Adrenal gland (tissue), 12 donors: ENCODE data around the gene PTPRH. TPM values are rescaled to one million over a fixed set of nuclear protein-coding genes. Genes with fewer than 3 reads are reported as not detected.
A peak's percentile ranks its signal among the peaks of the same experiment; 100 is the strongest.

Experiments
- DNase-seq, 7 donors: peaks; one replicate each; pipeline ENCODE4 v3.0.0-alpha.2; 2019 to 2020
- H3K27ac ChIP-seq, 5 donors: fragments of 200-600 bp; sonication (generic) in 4 of 5; 1 replicate in 3 of 5; 2 replicates in 2 of 5; pipeline versions ENCODE4 v1.5.1 to v1.8.0; 2016 to 2020; ENCODE audit warnings: mild to moderate bottlenecking in 1 of 5
- H3K27me3 ChIP-seq: fragments of 200-600 bp; 2 replicates; pipeline ENCODE4 v1.8.0; 2021
- H3K36me3 ChIP-seq, 2 donors: fragments of 200-600 bp; replicated peaks in 1 of 2; 1 replicate in 1 of 2; 2 replicates in 1 of 2; pipeline versions ENCODE4 v1.5.1 to v1.8.0; 2018 to 2022
- H3K4me1 ChIP-seq, 2 donors: fragments of 200-600 bp; replicated peaks in 1 of 2; 1 replicate in 1 of 2; 2 replicates in 1 of 2; pipeline versions ENCODE4 v1.5.1 to v1.8.0; 2018 to 2021
- H3K4me3 ChIP-seq, 4 donors: fragments of 200-600 bp; sonication (generic) in 3 of 4; one replicate each; pipeline ENCODE4 v1.5.1; 2016 to 2018
- H3K9me3 ChIP-seq, 3 donors: fragments of 200-600 bp; sonication (generic) in 1 of 3; replicated peaks in 1 of 3; 1 replicate in 2 of 3; 2 replicates in 1 of 3; pipeline versions ENCODE4 v1.5.1 to v1.8.0; 2016 to 2021
- CTCF ChIP-seq, 6 experiments: fragments of 450-650 bp in 4 of 6; fragments of 200-600 bp in 2 of 6; sonication (generic) in 1 of 6; IDR thresholded peaks; 1 replicate in 5 of 6; 2 replicates in 1 of 6; pipeline versions ENCODE4 v1.5.1 to v1.8.0; 2016 to 2021; ENCODE audit warnings: antibody characterized with exemption in 6 of 6, mild to moderate bottlenecking in 2 of 6, moderate library complexity in 1 of 6
- POLR2A ChIP-seq, 2 donors: fragments of 450-650 bp; IDR thresholded peaks; one replicate each; pipeline ENCODE4 v1.6.1; 2017; ENCODE audit warnings: antibody characterized with exemption in 2 of 2, mild to moderate bottlenecking in 2 of 2, moderate library complexity in 1 of 2
- WGBS, 4 donors: extraction: QIAGEN DNeasy Blood & Tissue Kit in 2 of 4; methylation state at CpG; one replicate each; pipeline versions ENCODE4 v1.1.5 to v1.1.7; 2013 to 2017; 5-methylcytosine and 5-hydroxymethylcytosine counted together
- intact Hi-C, 2 donors: fragments of 100-400 bp; cut with DNase I; formaldehyde crosslinking; loops; one replicate each; pipeline versions ENCODE4 v1.14.1 to v1.15.0; 2022 to 2023
- polyA plus RNA-seq, 3 donors: library from polyadenylated mRNA; stranded (reverse); fragments of 200-250 nt in 2 of 3; fragments of 350-450 nt in 1 of 3; fragmentation: Illumina TruSeq in 1 of 3; extraction: RNeasy Lipid Tissue Mini Kit (QIAGEN cat#74804) in 1 of 3; gene quantifications; one replicate each; pipeline ENCODE4 v1.2.3, GENCODE V29; 2013 to 2014
- total RNA-seq, 9 donors: library from RNA; depleted of rRNA in 4 of 9; stranded (reverse); fragments of >200 nt in 4 of 9; fragments of 120-200 nt in 1 of 9; fragmentation: NEBNext Ultra II Directional in 1 of 9; extraction: Animal tissue kit (Norgen Biotek cat#: 25700) in 1 of 9; gene quantifications; one replicate each; pipeline versions ENCODE4 v1.1.0 to v1.2.4, GENCODE V29; 2013 to 2023
- donor health status: healthy with polysubstance abuse.
- donor health status: Bipolar disorder and iron deficiency.
- donor health status: DM: yes; HTN: yes; CAD: no.
- donor health status: DM: no; HTN: no; CAD: no.
- donor health status: DM: no; HTN: no; CAD: no.
- donor health status: DM: yes; HTN: yes; CAD: no.

Gene PTPRH
- total and polyA plus RNA-seq, 12 donors: 30.1 to 159 (median 52.9) TPM

GRCh38 chr19:55224038-55224665, 14.9 kb upstream of the PTPRH start:
- intact Hi-C loops: no loop called here
- WGBS, 4 donors: 82 to 91% (median 83%) methylated on average over 6 to 26 of the region's 26 CpGs
- H3K4me3 ChIP-seq: no peak overlapping the region
- no peaks in the 10 kb centered on the region for H3K27me3 ChIP-seq
- H3K36me3 ChIP-seq: peaks cover 0 to 26% of the 10 kb centered on the region in 2 donors
- H3K27ac ChIP-seq: no peak overlapping the region
- H3K4me1 ChIP-seq: peaks cover 2 to 5% of the 10 kb centered on the region in 2 donors
- TF ChIP-seq CTCF (IDR thresholded peaks at IDR 0.05): no peak
- H3K9me3 ChIP-seq: no peaks in the 10 kb centered on the region
- no peak for DNase-seq

GRCh38 chr19:55223291-55224037, 14.2 kb upstream of the PTPRH start:
- no peaks in the 10 kb centered on the region for H3K27me3 ChIP-seq
- WGBS, 4 donors: 86 to 93% (median 88%) methylated on average over 10 to 17 of the region's 17 CpGs
- no peak for DNase-seq
- TF ChIP-seq POLR2A (IDR thresholded peaks at IDR 0.05) (no peak), CTCF (IDR thresholded peaks at IDR 0.05) (no peak)
- no peak overlapping the region for H3K27ac ChIP-seq
- H3K4me3 ChIP-seq: no peak overlapping the region
- H3K4me1 ChIP-seq: peaks cover 0 to 5% of the 10 kb centered on the region in 2 donors
- H3K36me3 ChIP-seq: peaks cover 0 to 21% of the 10 kb centered on the region in 2 donors
- intact Hi-C loops: no loop called here
- H3K9me3 ChIP-seq: no peaks in the 10 kb centered on the region

GRCh38 chr19:55220525-55220924, 11.2 kb upstream of the PTPRH start:
- intact Hi-C loops: no loop called here
- 78 to 85% (median 84%) methylated on average over 9 of the region's 9 CpGs for WGBS, 4 donors
- Histone ChIP-seq H3K9me3 (no peaks in the 10 kb centered on the region), H3K27me3 (no peaks in the 10 kb centered on the region), H3K4me3 (no peak overlapping the region), H3K4me1 (peaks cover 5 to 13% of the 10 kb centered on the region in 2 donors), H3K27ac (no peak overlapping the region), H3K36me3 (no peaks in the 10 kb centered on the region)
- DNase-seq: no peak
- TF ChIP-seq POLR2A (IDR thresholded peaks at IDR 0.05): no peak

GRCh38 chr19:55216461-55217198, 7.3 kb upstream of the PTPRH start:
- Histone ChIP-seq H3K4me1 (peaks cover 3 to 13% of the 10 kb centered on the region in 2 donors), H3K27me3 (no peaks in the 10 kb centered on the region), H3K27ac (peak overlapping the region; percentile 72 to 95 (median 90)), H3K4me3 (peak overlapping the region in 2 of 4 donors; percentile 4 to 35), H3K36me3 (no peaks in the 10 kb centered on the region), H3K9me3 (peaks cover 0 to 3% (median 0%) of the 10 kb centered on the region in 3 donors)
- DNase-seq: peak; percentile 93 to 98 (median 96)
- TF ChIP-seq CTCF (IDR thresholded peaks at IDR 0.05) (peak in 1 of 6 experiments; percentile 51), POLR2A (IDR thresholded peaks at IDR 0.05) (peak; percentile 78 to 97)
- 2 to 5% (median 3%) methylated on average over 22 to 36 of the region's 36 CpGs for WGBS, 4 donors
- intact Hi-C loops: no loop called here
